HFFc6 (cell line): Measurements from ENCODE around the gene KIAA1217. TPM values are rescaled to one million over a fixed set of nuclear protein-coding genes. Genes with fewer than 3 reads are reported as not detected.

Experiments used
- DNase-seq: peaks from one replicate; pipeline ENCODE4 v3.0.0-alpha.2; 2018
- H3K27ac Mint-ChIP-seq: 2 replicates; pipeline ENCODE4 v1.8.0; 2020; ENCODE audit warnings: mild to moderate bottlenecking, mixed read lengths
- H3K27me3 Mint-ChIP-seq: 2 replicates; pipeline ENCODE4 v1.8.0; 2021; ENCODE audit warnings: mild to moderate bottlenecking, moderate library complexity, mixed read lengths; ENCODE audit not compliant: insufficient read depth
- H3K36me3 Mint-ChIP-seq: 2 replicates; pipeline ENCODE4 v1.8.0; 2021; ENCODE audit warnings: low read depth, mixed read lengths
- H3K4me1 Mint-ChIP-seq: 2 replicates; pipeline ENCODE4 v1.8.0; 2020; ENCODE audit warnings: low read depth, mixed read lengths
- H3K4me3 Mint-ChIP-seq: 2 replicates; pipeline ENCODE4 v1.8.0; 2020; ENCODE audit warnings: mild to moderate bottlenecking, moderate library complexity, mixed read lengths
- H3K9me3 Mint-ChIP-seq: 2 replicates; pipeline ENCODE4 v1.8.0; 2020; ENCODE audit warnings: mild to moderate bottlenecking, mixed read lengths
- CTCF ChIP-seq: fragments of 200-600 bp; sonication (generic); IDR thresholded peaks from 2 replicates; pipeline ENCODE4 v1.5.0; 2021; ENCODE audit warnings: antibody characterized with exemption, mild to moderate bottlenecking
- total RNA-seq, 6 experiments: library from RNA; stranded (reverse); fragmentation: NEBNext Ultra II Directional; extraction: Animal tissue kit (Norgen Biotek cat#: 25700); gene quantifications; 2 replicates in 1 of 6; 3 replicates in 5 of 6; pipeline ENCODE4 v1.2.3, GENCODE V29; 2021

Gene KIAA1217
- total RNA-seq, 6 experiments from 2014 or later = 1.3 to 2.1 (median 2.0) TPM

- peaks cover 15% of the 10 kb centered on the region for H3K27me3 Mint-ChIP-seq
- TF ChIP-seq CTCF = no peak
- H3K4me3 Mint-ChIP-seq = no peak overlapping the region
- H3K36me3 Mint-ChIP-seq = no peaks in the 10 kb centered on the region
- no peaks in the 10 kb centered on the region for H3K4me1 Mint-ChIP-seq
- no peak for DNase-seq
- H3K27ac Mint-ChIP-seq = no peak overlapping the region
- H3K9me3 Mint-ChIP-seq = no peaks in the 10 kb centered on the region
Observed at GRCh38 chr10:24311888-24312287, 103.0 kb downstream of the KIAA1217 start.

- H3K27me3 Mint-ChIP-seq = peaks cover 12% of the 10 kb centered on the region
- H3K4me3 Mint-ChIP-seq = no peak overlapping the region
- no peaks in the 10 kb centered on the region for H3K9me3 Mint-ChIP-seq
- no peak for DNase-seq
- no peaks in the 10 kb centered on the region for H3K4me1 Mint-ChIP-seq
- H3K27ac Mint-ChIP-seq = no peak overlapping the region
- TF ChIP-seq CTCF = no peak
- no peaks in the 10 kb centered on the region for H3K36me3 Mint-ChIP-seq
Observed at GRCh38 chr10:24313283-24313682, 104.3 kb downstream of the KIAA1217 start.

- no peak for DNase-seq
- no peaks in the 10 kb centered on the region for H3K9me3 Mint-ChIP-seq
- H3K4me3 Mint-ChIP-seq = no peak overlapping the region
- peaks cover 4% of the 10 kb centered on the region for H3K27me3 Mint-ChIP-seq
- no peaks in the 10 kb centered on the region for H3K4me1 Mint-ChIP-seq
- no peaks in the 10 kb centered on the region for H3K36me3 Mint-ChIP-seq
- no peak for TF ChIP-seq CTCF
- no peak overlapping the region for H3K27ac Mint-ChIP-seq
Observed at GRCh38 chr10:24315211-24315610, 106.3 kb downstream of the KIAA1217 start.

GRCh38 chr10:24318517-24318916 lies 109.6 kb downstream of the KIAA1217 start:
- H3K4me3 Mint-ChIP-seq = no peak overlapping the region

GRCh38 chr10:24320373-24320772 lies 111.4 kb downstream of the KIAA1217 start:
- H3K27me3 Mint-ChIP-seq = peaks cover 7% of the 10 kb centered on the region
- no peaks in the 10 kb centered on the region for H3K4me1 Mint-ChIP-seq
- H3K36me3 Mint-ChIP-seq = no peaks in the 10 kb centered on the region
- no peak overlapping the region for H3K27ac Mint-ChIP-seq
- no peak for DNase-seq
- H3K9me3 Mint-ChIP-seq = no peaks in the 10 kb centered on the region
- H3K4me3 Mint-ChIP-seq = no peak overlapping the region
- TF ChIP-seq CTCF = no peak

More at GRCh38 chr10:24318517-24318916, 109.6 kb downstream of the KIAA1217 start:
- DNase-seq = no peak
- no peaks in the 10 kb centered on the region for H3K36me3 Mint-ChIP-seq
- peaks cover 5% of the 10 kb centered on the region for H3K27me3 Mint-ChIP-seq
- TF ChIP-seq CTCF = no peak
- no peaks in the 10 kb centered on the region for H3K4me1 Mint-ChIP-seq
- H3K27ac Mint-ChIP-seq = no peak overlapping the region
- H3K9me3 Mint-ChIP-seq = no peaks in the 10 kb centered on the region

GRCh38 chr10:24324651-24325050 lies 115.7 kb downstream of the KIAA1217 start:
- no peak overlapping the region for H3K4me3 Mint-ChIP-seq
- H3K27me3 Mint-ChIP-seq = peaks cover 3% of the 10 kb centered on the region
- no peaks in the 10 kb centered on the region for H3K9me3 Mint-ChIP-seq
- H3K36me3 Mint-ChIP-seq = no peaks in the 10 kb centered on the region
- H3K27ac Mint-ChIP-seq = no peak overlapping the region
- TF ChIP-seq CTCF = no peak
- H3K4me1 Mint-ChIP-seq = no peaks in the 10 kb centered on the region
- no peak for DNase-seq
